GM18505 (cell line): ENCODE measurements around the gene GCSH.

Experiments
- ATAC-seq: cut with Tn5 transposase; IDR thresholded peaks from one replicate; pipeline ENCODE4 v1.9.1; 2021; ENCODE audit not compliant: unreplicated experiment
- POLR2A ChIP-seq: IDR thresholded peaks from 4 replicates; pipeline ENCODE4 v1.6.1; 2011; ENCODE audit warnings: borderline replicate concordance; ENCODE audit not compliant: insufficient read depth, insufficient read length; ENCODE audit errors: extremely low read depth

The GCSH gene

GRCh38 chr16:81095953-81096714, at the start of gene GCSH:
GCSH (minus strand) TSS chr16:81096395; CDS start chr16:81096278, 117 bp downstream.
- peak; percentile 99 for ATAC-seq
- TF ChIP-seq POLR2A, result peak; percentile 53

DNA sequence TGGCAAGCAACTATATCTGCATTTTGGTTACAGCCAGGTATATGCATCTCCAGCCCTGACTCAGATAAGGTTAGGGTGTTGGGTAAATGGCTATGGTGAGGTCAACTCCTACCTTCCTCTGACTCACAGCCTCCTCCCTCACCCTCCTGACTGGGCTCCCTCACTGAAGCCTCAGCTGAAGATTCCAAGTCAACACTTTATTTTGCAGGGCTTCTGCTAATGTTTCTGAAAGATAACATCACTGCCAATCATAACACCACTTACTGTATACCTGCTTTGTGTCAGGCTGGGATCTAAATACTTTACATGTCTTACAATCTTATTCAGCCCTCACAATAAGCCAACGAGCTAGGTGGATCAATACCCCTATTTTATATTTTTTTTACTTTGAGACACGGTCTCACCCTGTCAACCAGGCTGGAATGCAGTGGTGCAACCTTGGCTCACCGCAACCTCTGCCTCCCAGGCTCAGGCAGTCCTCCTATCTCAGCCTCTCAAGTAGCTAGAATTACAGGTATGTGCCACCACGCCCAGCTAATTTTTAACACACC, 47.8 kb upstream of the GCSH start:
- ATAC-seq, result no peak
- TF ChIP-seq POLR2A, result no peak

DNA sequence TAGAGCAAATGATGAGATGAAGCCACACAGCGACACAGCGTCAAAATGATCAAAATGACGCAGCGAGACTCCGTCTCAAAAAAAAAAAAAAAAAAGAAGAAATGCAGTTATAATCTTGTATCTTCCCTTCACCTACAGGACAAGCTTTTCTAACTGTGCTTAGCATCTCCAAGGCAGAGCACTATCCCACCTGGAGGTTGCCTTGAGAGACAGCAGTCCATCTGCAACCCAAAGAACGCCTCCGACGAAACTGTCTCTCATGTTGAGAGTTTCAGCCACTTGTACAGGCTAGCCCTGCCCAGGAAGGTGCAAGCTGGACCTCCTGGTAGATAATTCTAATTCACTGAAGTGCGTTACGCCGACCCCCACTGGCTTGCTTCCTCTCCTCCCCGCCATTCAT, 46.7 kb upstream of the GCSH start:
- no peak for TF ChIP-seq POLR2A
- ATAC-seq, result no peak

DNA sequence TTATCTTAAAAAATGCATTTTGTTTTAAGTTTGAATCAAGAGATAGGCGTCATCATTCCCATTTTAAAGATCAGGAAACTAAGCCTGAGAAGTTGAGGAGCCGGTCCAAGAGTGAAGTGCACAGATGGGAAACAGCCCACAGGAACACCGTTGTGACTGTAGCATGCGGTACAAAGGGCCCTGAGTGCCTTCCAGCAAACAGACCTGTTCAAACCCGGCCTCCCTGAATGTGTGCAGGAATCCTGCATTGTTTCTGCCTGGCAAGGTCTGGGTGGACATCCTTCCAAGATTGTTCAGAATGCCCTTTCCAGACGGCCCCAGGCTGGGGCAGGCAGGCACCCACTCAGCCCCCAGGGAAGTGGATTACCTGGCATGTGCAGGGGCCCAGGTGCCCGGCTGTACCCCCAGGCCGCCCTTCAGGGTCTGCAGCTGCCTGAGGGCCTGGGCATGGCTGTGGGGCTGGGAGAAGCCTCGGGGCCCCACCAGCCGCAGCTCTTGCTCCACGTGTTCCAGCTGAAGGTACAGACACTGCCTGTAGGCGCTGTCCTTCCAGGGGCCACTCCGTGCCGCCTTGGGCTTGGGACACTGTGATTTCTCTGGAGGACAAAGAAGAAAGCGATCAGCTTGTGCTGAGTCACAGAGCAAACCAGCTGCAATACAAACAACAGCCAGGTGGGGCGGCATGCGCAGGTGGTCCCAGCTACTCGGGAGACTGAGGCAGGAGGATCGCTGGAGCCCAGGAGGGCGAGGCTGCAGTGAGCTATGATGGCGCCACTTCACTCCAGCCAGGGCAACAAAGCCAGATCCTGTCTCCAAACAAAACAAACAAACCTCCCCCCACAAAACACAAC, 45.0 kb upstream of the GCSH start:
- no peak for ATAC-seq

DNA sequence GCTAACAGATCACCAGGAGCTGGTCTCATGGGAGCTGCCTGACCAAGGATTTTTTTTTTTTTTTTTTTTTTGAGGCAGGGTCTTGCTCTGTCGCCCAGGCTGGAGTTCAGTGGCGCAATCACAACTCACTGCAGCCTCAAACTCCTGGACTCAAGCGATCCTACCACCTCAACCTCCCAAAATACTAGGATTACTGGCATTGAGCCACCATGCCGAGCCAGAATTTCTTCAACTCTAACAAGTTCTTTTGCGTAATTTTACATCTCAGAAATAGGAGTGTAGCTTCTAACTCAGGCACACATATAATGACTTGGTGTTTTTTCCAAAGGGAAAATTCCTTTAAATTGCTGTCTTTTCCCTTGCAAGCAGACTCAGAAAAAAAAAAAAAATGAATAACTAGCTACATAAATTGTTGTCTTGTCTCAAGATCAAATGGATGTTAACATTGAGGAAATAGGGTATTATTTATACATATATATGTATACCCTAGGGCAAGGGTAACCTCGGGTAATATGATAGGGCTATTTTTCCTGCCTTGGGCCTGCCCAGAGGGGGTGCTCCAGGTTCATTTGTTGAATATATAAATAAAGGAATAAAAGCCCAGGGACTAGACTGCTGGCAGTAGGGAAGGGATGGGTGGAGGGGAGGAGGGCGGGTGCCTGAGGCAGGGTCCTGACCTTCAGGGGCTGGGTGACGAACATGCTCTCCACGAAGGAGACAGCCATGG, 42.8 kb upstream of the GCSH start:
- ATAC-seq, result no peak
- no peak for TF ChIP-seq POLR2A

More for the DNA sequence above, 45.0 kb upstream of the GCSH start:
- TF ChIP-seq POLR2A, result no peak

DNA sequence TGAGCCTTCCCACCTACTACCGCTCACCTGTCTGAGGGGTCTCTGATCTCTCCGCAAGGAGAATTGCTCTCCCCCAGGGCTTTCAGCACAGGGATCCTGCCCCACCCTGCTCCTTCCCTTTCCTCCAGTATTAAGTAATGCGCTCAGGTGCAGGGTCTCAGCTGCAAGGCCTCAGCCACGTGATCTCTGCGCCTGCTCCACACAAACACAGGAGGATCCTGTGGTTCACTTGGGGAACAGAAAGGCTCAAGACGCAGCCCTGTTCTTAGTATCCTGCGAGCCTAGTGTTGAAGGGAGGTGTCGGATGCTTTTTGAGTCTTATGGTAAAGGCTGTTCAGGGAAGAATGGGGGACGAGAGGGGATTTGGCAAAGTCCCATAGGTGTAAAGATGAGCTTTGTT, 41.6 kb upstream of the GCSH start:
- TF ChIP-seq POLR2A, result no peak
- no peak for ATAC-seq

GRCh38 chr16:81136390-81137335, 40.5 kb upstream of the GCSH start:
- no peak for TF ChIP-seq POLR2A
- no peak for ATAC-seq

DNA sequence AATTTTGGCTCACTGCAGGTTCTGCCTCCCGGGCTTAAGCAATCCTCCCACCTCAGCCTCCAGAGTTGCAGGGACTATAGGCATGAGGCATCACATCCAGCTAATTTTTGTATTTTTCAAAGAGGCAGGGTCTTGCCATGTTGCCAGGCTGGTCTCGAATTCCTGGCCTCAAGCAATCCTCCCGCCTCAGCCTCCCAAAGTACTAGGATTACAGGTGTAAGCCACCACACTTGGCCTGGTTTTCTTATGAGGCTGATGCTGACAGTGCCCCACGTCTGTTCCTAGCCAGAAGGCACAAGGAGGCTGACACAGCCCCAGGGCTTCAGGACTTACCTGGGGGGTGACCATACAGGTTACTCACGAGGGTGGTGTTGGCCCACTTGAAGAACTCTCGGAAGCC, 33.9 kb upstream of the GCSH start:
- ATAC-seq, result no peak
- no peak for TF ChIP-seq POLR2A

DNA sequence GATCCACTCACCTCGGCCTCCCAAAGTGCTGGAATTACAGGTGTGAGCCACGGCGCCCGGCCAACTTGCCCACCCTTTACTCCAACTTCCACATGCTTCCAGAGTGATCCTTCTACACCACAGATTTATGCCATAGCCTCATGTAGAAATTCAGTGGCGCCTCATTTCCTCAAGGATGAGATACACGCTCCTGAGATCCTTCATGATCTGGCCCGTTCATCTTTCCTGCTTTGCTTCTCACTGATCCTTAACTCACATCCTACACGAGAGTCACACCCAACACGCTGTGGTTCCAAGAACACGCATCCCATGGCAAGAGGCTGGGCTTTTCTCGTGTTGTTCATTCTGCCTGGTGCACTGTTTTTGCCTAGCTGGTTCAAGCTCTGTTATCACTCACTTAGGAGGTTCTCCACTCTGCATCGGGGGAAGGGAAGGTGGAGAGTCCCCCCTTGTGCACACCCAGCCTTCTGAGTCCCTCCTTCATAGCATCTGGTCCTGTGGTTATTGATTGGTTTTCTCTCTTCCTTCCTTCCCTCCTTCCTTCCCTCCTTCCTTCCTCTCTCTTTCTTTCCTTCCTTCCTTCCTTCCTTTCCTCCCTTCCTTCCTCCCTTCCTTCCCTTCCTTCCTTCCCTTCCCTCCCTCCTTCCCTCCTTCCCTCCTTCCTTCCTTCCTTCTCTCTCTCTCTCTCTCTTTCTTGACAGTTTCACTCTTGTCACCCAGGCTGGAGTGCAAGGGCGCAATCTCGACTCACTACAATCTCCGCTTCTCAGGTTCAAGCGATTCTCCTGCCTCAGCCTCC, 32.7 kb upstream of the GCSH start:
- TF ChIP-seq POLR2A, result no peak
- ATAC-seq, result no peak

- no peak for ATAC-seq
- no peak for TF ChIP-seq POLR2A
Measured at GRCh38 chr16:81127051-81127450, 30.9 kb upstream of the GCSH start.

- TF ChIP-seq POLR2A, result no peak
- no peak for ATAC-seq
Measured at GRCh38 chr16:81123092-81123852, 27.1 kb upstream of the GCSH start.
